Transverse colon (tissue), 4 donors: ENCODE measurements around the gene HNRNPH3. TPM values are rescaled to one million over a fixed set of nuclear protein-coding genes. Genes with fewer than 3 reads are reported as not detected.

Experiments
- DNase-seq: peaks from one replicate; pipeline ENCODE4 v3.0.0-alpha.2; 2019
- H3K27ac ChIP-seq, 4 donors: fragments of 200-600 bp; sonication (generic); 2 replicates each; pipeline ENCODE4 v1.5.1; 2016 to 2018; ENCODE audit warnings: inconsistent platforms in 4 of 4
- H3K27me3 ChIP-seq: fragments of 200-600 bp; sonication (generic); 2 replicates; pipeline ENCODE4 v1.5.1; 2017; ENCODE audit warnings: inconsistent platforms
- H3K36me3 ChIP-seq, 4 donors: fragments of 200-600 bp; sonication (generic); 2 replicates each; pipeline ENCODE4 v1.5.1; 2017 to 2019; ENCODE audit warnings: inconsistent platforms in 4 of 4
- H3K4me1 ChIP-seq, 4 donors: fragments of 200-600 bp; sonication (generic); 2 replicates each; pipeline ENCODE4 v1.5.1; 2017 to 2020; ENCODE audit warnings: inconsistent platforms in 4 of 4
- H3K4me3 ChIP-seq, 4 donors: fragments of 200-600 bp; sonication (generic); 1 replicate in 1 of 4; 2 replicates in 3 of 4; pipeline versions ENCODE4 v1.5.1 to v1.6.1; 2017 to 2019; ENCODE audit warnings: inconsistent platforms in 4 of 4
- H3K9me3 ChIP-seq, 2 donors: fragments of 200-600 bp; sonication (generic); 2 replicates each; pipeline ENCODE4 v1.5.1; 2017 to 2019; ENCODE audit warnings: inconsistent platforms in 2 of 2
- CTCF ChIP-seq, 5 experiments: fragments of 200-600 bp in 3 of 5; fragments of 450-650 bp in 2 of 5; sonication (generic) in 3 of 5; IDR thresholded peaks; 1 replicate in 2 of 5; 2 replicates in 3 of 5; pipeline ENCODE4 v1.5.1; 2016 to 2017; ENCODE audit warnings: antibody characterized with exemption in 5 of 5, inconsistent platforms in 3 of 5, mild to moderate bottlenecking in 2 of 5, moderate library complexity in 1 of 5
- EP300 ChIP-seq: sonication (generic); formaldehyde crosslinking; IDR thresholded peaks from one replicate; pipeline ENCODE4 v1.6.1; 2017; ENCODE audit warnings: antibody characterized with exemption, low read depth
- POLR2A ChIP-seq: fragments of 450-650 bp; IDR thresholded peaks from one replicate; pipeline ENCODE4 v1.6.1; 2016; ENCODE audit warnings: antibody characterized with exemption, mild to moderate bottlenecking, moderate library complexity
- POLR2AphosphoS5 ChIP-seq, 3 donors: sonication (generic); formaldehyde crosslinking; IDR thresholded peaks; one replicate each; pipeline ENCODE4 v1.6.1; 2016; ENCODE audit warnings: antibody characterized with exemption in 3 of 3
- WGBS, 2 donors: methylation state at CpG; one replicate each; pipeline ENCODE4 v1.1.5; 2018; ENCODE audit warnings: low coverage in 1 of 2; 5-methylcytosine and 5-hydroxymethylcytosine counted together
- in situ Hi-C, 4 donors: fragments of 200-750 bp; cut with MboI; loops; one replicate each; pipeline versions ENCODE4 v1.15.0 to v1.15.1; 2017; ENCODE audit warnings: low sequenced_read_pairs in 3 of 4, low pct_ligation_motif_present in 1 of 4, low pct_unique_long_range_greater_than_20kb in 1 of 4
- intact Hi-C: fragments of 100-400 bp; cut with DNase I; formaldehyde crosslinking; loops from one replicate; pipeline ENCODE4 v1.15.1; 2023; ENCODE audit warnings: low total_unique reads
- total RNA-seq, 4 donors: library from RNA; depleted of rRNA; stranded (reverse); fragments of >200 nt; gene quantifications; one replicate each; pipeline ENCODE4 v1.1.0, GENCODE V29; 2016

Gene HNRNPH3
- total RNA-seq, 4 donors from 2014 or later = 8.2 to 89.4 (median 57.1) TPM

- no peak overlapping the region for H3K27ac ChIP-seq
- 63 to 71% methylated on average over 3 to 9 of the region's 9 CpGs for WGBS, 2 donors
- DNase-seq = no peak
- in situ Hi-C loops (loop anchor here in 2 of 4 donors (5.0 to 10.0 kb wide), 2 partner anchors 72 to 80 kb away; no protein-coding TSS in a partner anchor), intact Hi-C loops (no loop called here)
- TF ChIP-seq CTCF (IDR thresholded peaks at IDR 0.05) (no peak), POLR2AphosphoS5 (IDR thresholded peaks at IDR 0.05) (no peak), EP300 (no peak), POLR2A (no peak)
- peaks cover 0 to 14% (median 6%) of the 10 kb centered on the region in 4 donors for H3K4me1 ChIP-seq
- no peaks in the 10 kb centered on the region for H3K27me3 ChIP-seq
- no peak overlapping the region for H3K4me3 ChIP-seq
- H3K9me3 ChIP-seq = no peaks in the 10 kb centered on the region
- peaks cover 0 to 7% (median 1%) of the 10 kb centered on the region in 4 donors for H3K36me3 ChIP-seq
Measured at GRCh38 chr10:68296843-68297663, 34.8 kb upstream of the HNRNPH3 start.

- H3K4me1 ChIP-seq = peaks cover 0 to 39% (median 11%) of the 10 kb centered on the region in 4 donors
- intact Hi-C loops (no loop called here), in situ Hi-C loops (loop anchor here in 3 of 4 donors (10.0 to 25.0 kb wide), 2 partner anchors 86 to 439 kb away; no protein-coding TSS in a partner anchor)
- H3K36me3 ChIP-seq = no peaks in the 10 kb centered on the region
- H3K9me3 ChIP-seq = no peaks in the 10 kb centered on the region
- no peaks in the 10 kb centered on the region for H3K27me3 ChIP-seq
- TF ChIP-seq EP300 = no peak
- no peak for TF ChIP-seq CTCF (IDR thresholded peaks at IDR 0.05)
- no peak for TF ChIP-seq POLR2AphosphoS5 (IDR thresholded peaks at IDR 0.05)
- no peak for TF ChIP-seq POLR2A
- H3K27ac ChIP-seq = no peak overlapping the region
- H3K4me3 ChIP-seq = no peak overlapping the region
- no peak for DNase-seq
- 79 to 83% methylated on average over 2 to 3 of the region's 3 CpGs for WGBS, 2 donors
Measured at GRCh38 chr10:68301301-68301700, 30.6 kb upstream of the HNRNPH3 start.

- intact Hi-C loops (no loop called here), in situ Hi-C loops (loop anchor here in 3 of 4 donors (10.0 to 25.0 kb wide), 2 partner anchors 87 to 440 kb away; no protein-coding TSS in a partner anchor)
- Histone ChIP-seq H3K27ac (peak overlapping the region in 2 of 4 donors; percentile 3 to 44), H3K4me1 (peaks cover 0 to 41% (median 11%) of the 10 kb centered on the region in 4 donors), H3K36me3 (no peaks in the 10 kb centered on the region), H3K9me3 (no peaks in the 10 kb centered on the region), H3K4me3 (no peak overlapping the region), H3K27me3 (no peaks in the 10 kb centered on the region)
- WGBS, 2 donors = 32 to 36% methylated on average over 4 to 6 of the region's 6 CpGs
- no peak for DNase-seq
- TF ChIP-seq CTCF (IDR thresholded peaks at IDR 0.05) = peak; percentile 44 to 69 (median 51)
- no peak for TF ChIP-seq POLR2AphosphoS5 (IDR thresholded peaks at IDR 0.05)
Measured at GRCh38 chr10:68301790-68302502, 29.9 kb upstream of the HNRNPH3 start.

- 58 to 80% methylated on average over 1 to 2 of the region's 2 CpGs for WGBS, 2 donors
- Histone ChIP-seq H3K27me3 (no peaks in the 10 kb centered on the region), H3K4me3 (no peak overlapping the region), H3K27ac (peak overlapping the region in 2 of 4 donors; percentile 3 to 44), H3K9me3 (no peaks in the 10 kb centered on the region), H3K4me1 (peaks cover 0 to 44% (median 11%) of the 10 kb centered on the region in 4 donors), H3K36me3 (no peaks in the 10 kb centered on the region)
- DNase-seq = no peak
- no peak for TF ChIP-seq POLR2A
- no peak for TF ChIP-seq CTCF (IDR thresholded peaks at IDR 0.05)
- in situ Hi-C loops = loop anchor here in 3 of 4 donors (10.0 to 25.0 kb wide), 2 partner anchors 88 to 440 kb away; no protein-coding TSS in a partner anchor
- intact Hi-C loops = no loop called here
Measured at GRCh38 chr10:68302503-68302823, 29.4 kb upstream of the HNRNPH3 start.
